ENCODE results near the gene TMEM8B.

DNA sequence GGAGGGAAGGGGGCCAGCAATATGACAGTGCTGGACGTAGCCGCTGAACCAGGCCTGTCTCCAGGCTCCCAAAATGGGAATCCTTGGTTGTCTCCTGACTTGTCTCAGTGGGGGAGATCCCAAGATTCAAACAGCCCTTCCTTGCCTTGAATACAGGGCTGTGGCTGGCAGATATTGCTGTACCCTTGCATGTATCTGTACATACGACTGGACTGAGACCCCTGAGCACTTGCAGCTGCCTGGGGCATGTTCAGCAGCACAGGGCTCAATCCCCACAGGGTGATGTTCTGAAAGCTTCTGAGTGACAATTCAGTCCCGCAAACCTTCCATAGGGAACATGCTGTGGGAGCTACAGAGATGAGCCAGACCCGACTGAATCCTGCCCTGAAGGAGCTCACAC is 27.9 kb downstream of the TMEM8B start:
- TF ChIP-seq POLR2AphosphoS5 (IDR thresholded peaks at IDR 0.05; ENCODE audit: low read depth, low read length) (no peak), EZH2phosphoT487 (IDR thresholded peaks at IDR 0.05; ENCODE audit: borderline replicate concordance) (no peak), CEBPB (IDR thresholded peaks at IDR 0.05; ENCODE audit: low read depth) (no peak), YY1 (IDR thresholded peaks at IDR 0.05; ENCODE audit: extremely low read depth, insufficient replicate concordance, low read depth, low read length) (no peak), ELF1 (IDR thresholded peaks at IDR 0.05; ENCODE audit: borderline replicate concordance, low read depth) (no peak), EGR1 (IDR thresholded peaks at IDR 0.05; ENCODE audit: low read depth) (no peak), SRF (IDR thresholded peaks at IDR 0.05; ENCODE audit: low read depth) (no peak), POLR2A (IDR thresholded peaks at IDR 0.05; ENCODE audit: borderline replicate concordance, extremely low read depth, insufficient read depth, insufficient read length) (no peak), SIN3A (IDR thresholded peaks at IDR 0.05; ENCODE audit: low read depth) (no peak)
- TF ChIP-seq, protein P1, sequence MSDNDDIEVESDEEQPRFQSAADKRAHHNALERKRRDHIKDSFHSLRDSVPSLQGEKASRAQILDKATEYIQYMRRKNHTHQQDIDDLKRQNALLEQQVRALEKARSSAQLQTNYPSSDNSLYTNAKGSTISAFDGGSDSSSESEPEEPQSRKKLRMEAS (IDR thresholded peaks at IDR 0.05), result no peak
- TF ChIP-seq, protein P2, sequence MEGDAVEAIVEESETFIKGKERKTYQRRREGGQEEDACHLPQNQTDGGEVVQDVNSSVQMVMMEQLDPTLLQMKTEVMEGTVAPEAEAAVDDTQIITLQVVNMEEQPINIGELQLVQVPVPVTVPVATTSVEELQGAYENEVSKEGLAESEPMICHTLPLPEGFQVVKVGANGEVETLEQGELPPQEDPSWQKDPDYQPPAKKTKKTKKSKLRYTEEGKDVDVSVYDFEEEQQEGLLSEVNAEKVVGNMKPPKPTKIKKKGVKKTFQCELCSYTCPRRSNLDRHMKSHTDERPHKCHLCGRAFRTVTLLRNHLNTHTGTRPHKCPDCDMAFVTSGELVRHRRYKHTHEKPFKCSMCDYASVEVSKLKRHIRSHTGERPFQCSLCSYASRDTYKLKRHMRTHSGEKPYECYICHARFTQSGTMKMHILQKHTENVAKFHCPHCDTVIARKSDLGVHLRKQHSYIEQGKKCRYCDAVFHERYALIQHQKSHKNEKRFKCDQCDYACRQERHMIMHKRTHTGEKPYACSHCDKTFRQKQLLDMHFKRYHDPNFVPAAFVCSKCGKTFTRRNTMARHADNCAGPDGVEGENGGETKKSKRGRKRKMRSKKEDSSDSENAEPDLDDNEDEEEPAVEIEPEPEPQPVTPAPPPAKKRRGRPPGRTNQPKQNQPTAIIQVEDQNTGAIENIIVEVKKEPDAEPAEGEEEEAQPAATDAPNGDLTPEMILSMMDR (IDR thresholded peaks at IDR 0.05 in 2 of 3, conservative IDR thresholded peaks at IDR 0.05 in 1 of 3; ENCODE audit: borderline replicate concordance in 1 of 3, insufficient read depth in 1 of 3, low read depth in 2 of 3, low read length in 2 of 3), result no peak
- TF ChIP-seq, protein P3, sequence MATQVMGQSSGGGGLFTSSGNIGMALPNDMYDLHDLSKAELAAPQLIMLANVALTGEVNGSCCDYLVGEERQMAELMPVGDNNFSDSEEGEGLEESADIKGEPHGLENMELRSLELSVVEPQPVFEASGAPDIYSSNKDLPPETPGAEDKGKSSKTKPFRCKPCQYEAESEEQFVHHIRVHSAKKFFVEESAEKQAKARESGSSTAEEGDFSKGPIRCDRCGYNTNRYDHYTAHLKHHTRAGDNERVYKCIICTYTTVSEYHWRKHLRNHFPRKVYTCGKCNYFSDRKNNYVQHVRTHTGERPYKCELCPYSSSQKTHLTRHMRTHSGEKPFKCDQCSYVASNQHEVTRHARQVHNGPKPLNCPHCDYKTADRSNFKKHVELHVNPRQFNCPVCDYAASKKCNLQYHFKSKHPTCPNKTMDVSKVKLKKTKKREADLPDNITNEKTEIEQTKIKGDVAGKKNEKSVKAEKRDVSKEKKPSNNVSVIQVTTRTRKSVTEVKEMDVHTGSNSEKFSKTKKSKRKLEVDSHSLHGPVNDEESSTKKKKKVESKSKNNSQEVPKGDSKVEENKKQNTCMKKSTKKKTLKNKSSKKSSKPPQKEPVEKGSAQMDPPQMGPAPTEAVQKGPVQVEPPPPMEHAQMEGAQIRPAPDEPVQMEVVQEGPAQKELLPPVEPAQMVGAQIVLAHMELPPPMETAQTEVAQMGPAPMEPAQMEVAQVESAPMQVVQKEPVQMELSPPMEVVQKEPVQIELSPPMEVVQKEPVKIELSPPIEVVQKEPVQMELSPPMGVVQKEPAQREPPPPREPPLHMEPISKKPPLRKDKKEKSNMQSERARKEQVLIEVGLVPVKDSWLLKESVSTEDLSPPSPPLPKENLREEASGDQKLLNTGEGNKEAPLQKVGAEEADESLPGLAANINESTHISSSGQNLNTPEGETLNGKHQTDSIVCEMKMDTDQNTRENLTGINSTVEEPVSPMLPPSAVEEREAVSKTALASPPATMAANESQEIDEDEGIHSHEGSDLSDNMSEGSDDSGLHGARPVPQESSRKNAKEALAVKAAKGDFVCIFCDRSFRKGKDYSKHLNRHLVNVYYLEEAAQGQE (IDR thresholded peaks at IDR 0.05; ENCODE audit: low read depth), result no peak
